Nephron (organoid): ENCODE measurements around the gene TICRR.

ENCODE experiments used
- H3K27ac Mint-ChIP-seq, 3 experiments: 2 replicates each; pipeline ENCODE4 v1.8.0; 2020; ENCODE audit warnings: mixed read lengths in 3 of 3, mild to moderate bottlenecking in 2 of 3, moderate library complexity in 1 of 3
- H3K27me3 Mint-ChIP-seq: 2 replicates; pipeline ENCODE4 v1.8.0; 2021; ENCODE audit warnings: low read depth, mild to moderate bottlenecking, moderate library complexity, mixed read lengths
- H3K36me3 Mint-ChIP-seq: 2 replicates; pipeline ENCODE4 v1.8.0; 2020; ENCODE audit warnings: low read depth, mixed read lengths
- H3K4me1 Mint-ChIP-seq: 2 replicates; pipeline ENCODE4 v1.8.0; 2020; ENCODE audit warnings: mixed read lengths
- H3K4me3 Mint-ChIP-seq, 3 experiments: 2 replicates each; pipeline ENCODE4 v1.8.0; 2020; ENCODE audit warnings: mild to moderate bottlenecking in 3 of 3, mixed read lengths in 3 of 3, moderate library complexity in 2 of 3
- H3K9me3 Mint-ChIP-seq: 2 replicates; pipeline ENCODE4 v1.8.0; 2020; ENCODE audit warnings: mixed read lengths
- CTCF ChIP-seq, 3 experiments: fragments of 200-600 bp; sonication (generic); IDR thresholded peaks; one replicate each; pipeline ENCODE4 v1.5.0; 2021; ENCODE audit warnings: antibody characterized with exemption in 3 of 3; ENCODE audit not compliant: unreplicated experiment in 3 of 3

TICRR gene

DNA sequence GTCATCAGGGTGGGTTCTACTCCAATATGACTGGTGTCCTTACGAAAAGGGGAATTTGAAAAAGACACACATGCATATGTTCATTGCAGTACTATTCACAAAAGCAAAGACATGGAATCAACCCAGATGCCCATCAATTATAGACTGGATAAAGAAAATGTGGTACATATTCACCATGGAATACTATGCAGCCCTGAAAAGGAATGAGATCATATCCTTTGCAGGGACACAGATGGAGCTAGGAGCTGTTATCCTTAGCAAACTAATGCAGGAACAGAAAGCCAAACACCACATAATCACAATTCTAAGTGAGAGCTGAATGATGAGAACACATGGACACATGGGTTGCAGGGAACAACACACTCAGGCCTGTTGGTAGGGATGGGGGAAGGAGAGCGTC lies 24.8 kb upstream of the TICRR start:
- H3K27ac Mint-ChIP-seq: no peak overlapping the region
- no peak overlapping the region for H3K4me3 Mint-ChIP-seq
- no peaks in the 10 kb centered on the region for H3K4me1 Mint-ChIP-seq
- no peaks in the 10 kb centered on the region for H3K9me3 Mint-ChIP-seq
- TF ChIP-seq CTCF (IDR thresholded peaks at IDR 0.05; ENCODE audit: unreplicated experiment in 3 of 3): no peak
- H3K36me3 Mint-ChIP-seq: no peaks in the 10 kb centered on the region
- peaks cover 16% of the 10 kb centered on the region for H3K27me3 Mint-ChIP-seq

- Mint-ChIP-seq H3K4me1 (no peaks in the 10 kb centered on the region), H3K36me3 (no peaks in the 10 kb centered on the region), H3K4me3 (no peak overlapping the region), H3K27ac (no peak overlapping the region), H3K9me3 (no peaks in the 10 kb centered on the region), H3K27me3 (peaks cover 10% of the 10 kb centered on the region)
- no peak for TF ChIP-seq CTCF (IDR thresholded peaks at IDR 0.05; ENCODE audit: unreplicated experiment in 3 of 3)
Measured at GRCh38 chr15:89551550-89551949, 23.7 kb upstream of the TICRR start.

DNA sequence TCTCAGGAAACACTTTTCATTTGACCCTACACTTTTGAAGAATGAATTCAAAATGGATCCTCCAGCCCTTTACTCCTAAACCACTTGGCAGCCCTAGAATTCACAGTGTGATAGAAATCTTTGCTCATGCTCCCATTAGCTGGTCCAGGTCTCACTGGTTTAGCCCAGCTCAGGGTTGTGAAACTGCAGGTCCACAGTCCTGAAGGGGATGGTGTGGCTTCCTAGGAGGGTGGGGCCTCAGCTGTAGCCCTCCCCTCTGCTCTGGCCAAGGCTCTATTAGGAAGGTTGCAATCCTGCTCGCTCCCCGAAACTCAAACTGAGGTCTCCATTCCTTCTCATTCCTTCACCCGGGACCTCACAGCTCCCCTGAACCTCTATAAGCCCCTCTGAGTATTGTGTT lies 21.6 kb upstream of the TICRR start:
- no peaks in the 10 kb centered on the region for H3K4me1 Mint-ChIP-seq
- H3K36me3 Mint-ChIP-seq: no peaks in the 10 kb centered on the region
- no peak overlapping the region for H3K27ac Mint-ChIP-seq
- H3K4me3 Mint-ChIP-seq: no peak overlapping the region
- TF ChIP-seq CTCF (IDR thresholded peaks at IDR 0.05; ENCODE audit: unreplicated experiment in 3 of 3): no peak
- peaks cover 8% of the 10 kb centered on the region for H3K27me3 Mint-ChIP-seq
- H3K9me3 Mint-ChIP-seq: no peaks in the 10 kb centered on the region

DNA sequence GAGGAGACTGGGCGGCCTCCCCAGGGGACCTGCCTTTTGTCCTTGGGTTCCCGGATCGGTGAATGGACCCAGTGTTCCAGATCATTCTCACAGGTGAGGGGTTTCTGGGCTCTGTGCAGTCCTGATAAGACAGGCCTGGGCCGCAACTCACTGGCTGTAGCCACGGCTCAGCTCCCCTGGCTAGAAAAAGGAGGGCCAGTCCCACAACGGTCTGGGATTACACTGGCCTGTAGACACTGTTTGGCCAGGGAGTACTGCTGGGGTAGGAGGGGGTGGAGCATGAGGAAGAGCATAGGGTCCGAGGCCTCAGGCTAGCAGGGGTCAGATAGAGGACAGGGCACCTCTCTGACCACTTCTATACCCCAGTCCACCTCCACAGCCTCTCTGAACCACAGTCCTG lies 21.0 kb upstream of the TICRR start:
- no peak overlapping the region for H3K27ac Mint-ChIP-seq
- no peak for TF ChIP-seq CTCF (IDR thresholded peaks at IDR 0.05; ENCODE audit: unreplicated experiment in 3 of 3)
- H3K4me1 Mint-ChIP-seq: no peaks in the 10 kb centered on the region
- H3K27me3 Mint-ChIP-seq: peaks cover 8% of the 10 kb centered on the region
- no peaks in the 10 kb centered on the region for H3K9me3 Mint-ChIP-seq
- H3K4me3 Mint-ChIP-seq: no peak overlapping the region
- H3K36me3 Mint-ChIP-seq: no peaks in the 10 kb centered on the region

- no peak overlapping the region for H3K27ac Mint-ChIP-seq
- no peak for TF ChIP-seq CTCF (IDR thresholded peaks at IDR 0.05; ENCODE audit: unreplicated experiment in 3 of 3)
- H3K4me1 Mint-ChIP-seq: no peaks in the 10 kb centered on the region
- no peaks in the 10 kb centered on the region for H3K36me3 Mint-ChIP-seq
- H3K4me3 Mint-ChIP-seq: no peak overlapping the region
- H3K9me3 Mint-ChIP-seq: no peaks in the 10 kb centered on the region
- H3K27me3 Mint-ChIP-seq: peaks cover 11% of the 10 kb centered on the region
Measured at GRCh38 chr15:89555768-89556167, 19.5 kb upstream of the TICRR start.

DNA sequence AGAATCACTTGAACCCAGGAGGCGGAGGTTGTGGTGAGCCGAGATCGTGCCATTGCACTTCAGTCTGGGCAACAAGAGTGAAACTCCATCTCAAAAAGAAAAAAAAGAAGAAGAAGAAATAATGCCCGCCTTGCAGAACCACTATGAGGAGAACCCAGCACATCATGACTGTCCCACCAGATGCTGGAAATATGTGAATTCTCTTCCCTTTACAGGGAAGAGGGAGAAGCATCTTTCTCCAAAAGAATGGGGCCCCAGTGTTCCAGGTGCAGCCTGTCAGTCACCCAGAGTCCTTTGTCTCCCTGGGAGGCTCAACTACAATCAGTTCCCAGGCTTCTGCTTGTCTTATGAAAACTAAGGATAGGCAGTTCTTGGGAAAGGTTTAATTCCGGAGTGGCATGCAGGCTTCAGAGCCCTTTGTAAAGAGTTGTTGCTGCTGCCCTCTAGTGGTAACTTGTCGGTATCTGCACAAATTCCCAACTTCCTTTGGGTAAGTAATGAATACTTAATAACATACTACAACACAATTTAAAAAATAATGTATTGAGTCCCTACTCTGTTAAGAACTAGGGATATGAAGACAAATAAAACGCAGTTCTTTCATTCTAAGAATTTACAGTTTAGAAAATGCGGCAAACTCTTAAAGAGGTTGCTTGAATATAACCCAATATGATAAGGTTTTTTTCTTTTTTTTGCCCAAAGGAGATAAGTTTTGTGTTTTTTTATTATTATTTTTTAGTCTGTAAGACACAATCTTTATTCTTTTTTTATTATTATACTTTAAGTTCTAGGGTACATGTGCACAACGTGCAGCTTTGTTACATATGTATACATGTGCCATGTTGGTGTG lies 18.6 kb upstream of the TICRR start:
- Mint-ChIP-seq H3K9me3 (no peaks in the 10 kb centered on the region), H3K4me3 (no peak overlapping the region), H3K27ac (no peak overlapping the region), H3K36me3 (no peaks in the 10 kb centered on the region), H3K27me3 (peaks cover 6% of the 10 kb centered on the region), H3K4me1 (no peaks in the 10 kb centered on the region)
- TF ChIP-seq CTCF (IDR thresholded peaks at IDR 0.05; ENCODE audit: unreplicated experiment in 3 of 3): peak; percentile 74 to 78 (median 75)
